ENCODE results near the gene CTU2. TPM values are rescaled to one million over a fixed set of nuclear protein-coding genes. Genes with fewer than 3 reads are reported as not detected.

Gene CTU2
- total RNA-seq, 1 experiment from 2014 or later = 52.4 TPM

DNA sequence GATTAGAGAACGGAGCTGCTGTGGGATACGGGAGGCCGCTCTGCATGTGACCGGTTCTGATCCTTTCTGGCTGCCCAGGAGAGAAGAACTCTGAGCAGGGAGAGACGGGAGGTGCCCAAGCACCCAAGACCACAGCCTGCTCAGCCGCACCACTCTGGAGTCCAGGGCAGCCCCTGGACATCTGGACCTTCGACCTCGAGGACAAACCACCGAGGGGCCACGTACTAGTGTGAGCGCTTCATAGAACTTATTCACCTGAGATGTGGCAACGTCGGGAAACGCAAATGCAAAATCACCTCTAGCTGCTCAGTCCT lies 6.0 kb upstream of the CTU2 start:
- no peak for DNase-seq (ENCODE audit: low spot score)
- no peaks in the 10 kb centered on the region for H3K9me3 Mint-ChIP-seq
- no peak for ATAC-seq
- ChIA-PET CTCF (interaction anchor here (1.1 to 1.9 kb wide), 2 partner anchors 28 to 37 kb away, joined by 4 to 10 read pairs; no protein-coding TSS in a partner anchor), POLR2A (no interaction called here)
- TF ChIP-seq, protein P1, sequence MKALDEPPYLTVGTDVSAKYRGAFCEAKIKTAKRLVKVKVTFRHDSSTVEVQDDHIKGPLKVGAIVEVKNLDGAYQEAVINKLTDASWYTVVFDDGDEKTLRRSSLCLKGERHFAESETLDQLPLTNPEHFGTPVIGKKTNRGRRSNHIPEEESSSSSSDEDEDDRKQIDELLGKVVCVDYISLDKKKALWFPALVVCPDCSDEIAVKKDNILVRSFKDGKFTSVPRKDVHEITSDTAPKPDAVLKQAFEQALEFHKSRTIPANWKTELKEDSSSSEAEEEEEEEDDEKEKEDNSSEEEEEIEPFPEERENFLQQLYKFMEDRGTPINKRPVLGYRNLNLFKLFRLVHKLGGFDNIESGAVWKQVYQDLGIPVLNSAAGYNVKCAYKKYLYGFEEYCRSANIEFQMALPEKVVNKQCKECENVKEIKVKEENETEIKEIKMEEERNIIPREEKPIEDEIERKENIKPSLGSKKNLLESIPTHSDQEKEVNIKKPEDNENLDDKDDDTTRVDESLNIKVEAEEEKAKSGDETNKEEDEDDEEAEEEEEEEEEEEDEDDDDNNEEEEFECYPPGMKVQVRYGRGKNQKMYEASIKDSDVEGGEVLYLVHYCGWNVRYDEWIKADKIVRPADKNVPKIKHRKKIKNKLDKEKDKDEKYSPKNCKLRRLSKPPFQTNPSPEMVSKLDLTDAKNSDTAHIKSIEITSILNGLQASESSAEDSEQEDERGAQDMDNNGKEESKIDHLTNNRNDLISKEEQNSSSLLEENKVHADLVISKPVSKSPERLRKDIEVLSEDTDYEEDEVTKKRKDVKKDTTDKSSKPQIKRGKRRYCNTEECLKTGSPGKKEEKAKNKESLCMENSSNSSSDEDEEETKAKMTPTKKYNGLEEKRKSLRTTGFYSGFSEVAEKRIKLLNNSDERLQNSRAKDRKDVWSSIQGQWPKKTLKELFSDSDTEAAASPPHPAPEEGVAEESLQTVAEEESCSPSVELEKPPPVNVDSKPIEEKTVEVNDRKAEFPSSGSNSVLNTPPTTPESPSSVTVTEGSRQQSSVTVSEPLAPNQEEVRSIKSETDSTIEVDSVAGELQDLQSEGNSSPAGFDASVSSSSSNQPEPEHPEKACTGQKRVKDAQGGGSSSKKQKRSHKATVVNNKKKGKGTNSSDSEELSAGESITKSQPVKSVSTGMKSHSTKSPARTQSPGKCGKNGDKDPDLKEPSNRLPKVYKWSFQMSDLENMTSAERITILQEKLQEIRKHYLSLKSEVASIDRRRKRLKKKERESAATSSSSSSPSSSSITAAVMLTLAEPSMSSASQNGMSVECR (CRISPR knock-in tag; IDR thresholded peaks at IDR 0.05; ENCODE audit: borderline replicate concordance) = no peak
- TF ChIP-seq SOX15 (CRISPR knock-in tag; IDR thresholded peaks at IDR 0.05) = no peak
- TF ChIP-seq, protein P2, sequence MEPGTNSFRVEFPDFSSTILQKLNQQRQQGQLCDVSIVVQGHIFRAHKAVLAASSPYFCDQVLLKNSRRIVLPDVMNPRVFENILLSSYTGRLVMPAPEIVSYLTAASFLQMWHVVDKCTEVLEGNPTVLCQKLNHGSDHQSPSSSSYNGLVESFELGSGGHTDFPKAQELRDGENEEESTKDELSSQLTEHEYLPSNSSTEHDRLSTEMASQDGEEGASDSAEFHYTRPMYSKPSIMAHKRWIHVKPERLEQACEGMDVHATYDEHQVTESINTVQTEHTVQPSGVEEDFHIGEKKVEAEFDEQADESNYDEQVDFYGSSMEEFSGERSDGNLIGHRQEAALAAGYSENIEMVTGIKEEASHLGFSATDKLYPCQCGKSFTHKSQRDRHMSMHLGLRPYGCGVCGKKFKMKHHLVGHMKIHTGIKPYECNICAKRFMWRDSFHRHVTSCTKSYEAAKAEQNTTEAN (CRISPR knock-in tag; IDR thresholded peaks at IDR 0.05) = no peak
- TF ChIP-seq, protein P3, sequence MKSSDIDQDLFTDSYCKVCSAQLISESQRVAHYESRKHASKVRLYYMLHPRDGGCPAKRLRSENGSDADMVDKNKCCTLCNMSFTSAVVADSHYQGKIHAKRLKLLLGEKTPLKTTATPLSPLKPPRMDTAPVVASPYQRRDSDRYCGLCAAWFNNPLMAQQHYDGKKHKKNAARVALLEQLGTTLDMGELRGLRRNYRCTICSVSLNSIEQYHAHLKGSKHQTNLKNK (CRISPR knock-in tag; IDR thresholded peaks at IDR 0.05) = no peak
- no peak for TF ChIP-seq CREM (CRISPR knock-in tag; IDR thresholded peaks at IDR 0.05)
- TF ChIP-seq TP53 (CRISPR knock-in tag; IDR thresholded peaks at IDR 0.05) = no peak
- no peak for TF ChIP-seq TEAD1 (CRISPR knock-in tag; IDR thresholded peaks at IDR 0.05)
- no peak for TF ChIP-seq ZNF232 (CRISPR knock-in tag; IDR thresholded peaks at IDR 0.05)
- TF ChIP-seq, protein P4, sequence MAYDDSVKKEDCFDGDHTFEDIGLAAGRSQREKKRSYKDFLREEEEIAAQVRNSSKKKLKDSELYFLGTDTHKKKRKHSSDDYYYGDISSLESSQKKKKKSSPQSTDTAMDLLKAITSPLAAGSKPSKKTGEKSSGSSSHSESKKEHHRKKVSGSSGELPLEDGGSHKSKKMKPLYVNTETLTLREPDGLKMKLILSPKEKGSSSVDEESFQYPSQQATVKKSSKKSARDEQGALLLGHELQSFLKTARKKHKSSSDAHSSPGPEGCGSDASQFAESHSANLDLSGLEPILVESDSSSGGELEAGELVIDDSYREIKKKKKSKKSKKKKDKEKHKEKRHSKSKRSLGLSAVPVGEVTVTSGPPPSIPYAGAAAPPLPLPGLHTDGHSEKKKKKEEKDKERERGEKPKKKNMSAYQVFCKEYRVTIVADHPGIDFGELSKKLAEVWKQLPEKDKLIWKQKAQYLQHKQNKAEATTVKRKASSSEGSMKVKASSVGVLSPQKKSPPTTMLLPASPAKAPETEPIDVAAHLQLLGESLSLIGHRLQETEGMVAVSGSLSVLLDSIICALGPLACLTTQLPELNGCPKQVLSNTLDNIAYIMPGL (CRISPR knock-in tag; IDR thresholded peaks at IDR 0.05) = no peak
- TF ChIP-seq, protein P5, sequence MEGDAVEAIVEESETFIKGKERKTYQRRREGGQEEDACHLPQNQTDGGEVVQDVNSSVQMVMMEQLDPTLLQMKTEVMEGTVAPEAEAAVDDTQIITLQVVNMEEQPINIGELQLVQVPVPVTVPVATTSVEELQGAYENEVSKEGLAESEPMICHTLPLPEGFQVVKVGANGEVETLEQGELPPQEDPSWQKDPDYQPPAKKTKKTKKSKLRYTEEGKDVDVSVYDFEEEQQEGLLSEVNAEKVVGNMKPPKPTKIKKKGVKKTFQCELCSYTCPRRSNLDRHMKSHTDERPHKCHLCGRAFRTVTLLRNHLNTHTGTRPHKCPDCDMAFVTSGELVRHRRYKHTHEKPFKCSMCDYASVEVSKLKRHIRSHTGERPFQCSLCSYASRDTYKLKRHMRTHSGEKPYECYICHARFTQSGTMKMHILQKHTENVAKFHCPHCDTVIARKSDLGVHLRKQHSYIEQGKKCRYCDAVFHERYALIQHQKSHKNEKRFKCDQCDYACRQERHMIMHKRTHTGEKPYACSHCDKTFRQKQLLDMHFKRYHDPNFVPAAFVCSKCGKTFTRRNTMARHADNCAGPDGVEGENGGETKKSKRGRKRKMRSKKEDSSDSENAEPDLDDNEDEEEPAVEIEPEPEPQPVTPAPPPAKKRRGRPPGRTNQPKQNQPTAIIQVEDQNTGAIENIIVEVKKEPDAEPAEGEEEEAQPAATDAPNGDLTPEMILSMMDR (IDR thresholded peaks at IDR 0.05) = no peak
- no peak for TF ChIP-seq NR2C2 (CRISPR knock-in tag; IDR thresholded peaks at IDR 0.05)
- H3K4me1 Mint-ChIP-seq = peaks cover 8% of the 10 kb centered on the region
- peaks cover 3% of the 10 kb centered on the region; the same call in 1 of the 2 replicates for H3K36me3 Mint-ChIP-seq
- H3K4me3 Mint-ChIP-seq = no peak overlapping the region
- no peaks in the 10 kb centered on the region for H3K27me3 Mint-ChIP-seq (ENCODE audit: low read depth)
- no peak overlapping the region for H3K27ac Mint-ChIP-seq

DNA sequence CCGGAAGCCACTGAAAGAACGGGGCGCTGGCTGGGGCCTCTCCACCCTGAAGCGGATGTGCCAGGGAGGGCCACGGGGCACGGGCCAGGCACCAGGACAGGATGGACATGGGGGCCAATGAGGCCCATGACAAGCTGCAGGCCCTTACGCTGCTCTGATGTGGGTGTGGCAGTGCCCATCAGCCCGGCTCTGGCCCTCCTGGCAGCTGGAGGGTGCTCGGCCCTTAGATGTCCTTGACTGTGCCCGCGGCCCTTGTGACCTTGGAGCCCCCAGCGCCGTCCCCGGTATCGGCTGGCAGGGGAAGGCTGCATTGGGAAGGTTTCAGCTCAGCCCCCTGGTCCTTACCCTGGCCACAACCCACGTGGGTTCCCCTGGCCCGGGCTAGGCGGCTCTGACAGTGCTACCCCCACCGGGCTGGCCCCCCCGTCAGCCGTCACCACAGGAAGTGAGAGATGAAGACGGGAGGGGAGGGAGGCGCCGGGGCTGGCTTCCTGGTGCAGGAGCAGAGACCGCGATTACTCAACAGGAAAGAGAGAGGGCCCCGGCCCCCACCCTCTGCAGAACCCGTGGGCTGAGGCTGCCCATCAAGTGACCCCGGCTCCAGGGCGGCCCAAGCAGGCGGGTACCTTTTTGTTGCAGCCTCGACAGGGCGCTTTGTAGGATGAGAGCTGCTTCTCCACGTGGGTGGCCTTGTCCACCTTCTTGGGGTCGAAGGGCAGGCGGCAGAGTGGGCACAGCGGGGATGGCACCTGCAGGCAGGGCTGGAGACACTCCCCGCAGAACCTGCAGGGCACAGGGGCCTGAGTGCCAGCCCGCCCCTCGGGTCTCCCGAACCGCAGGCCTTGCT lies 5.4 kb upstream of the CTU2 start:
- CTCF ChIA-PET = interaction anchor here (1.1 to 1.9 kb wide), 2 partner anchors 28 to 37 kb away, joined by 4 to 10 read pairs; no protein-coding TSS in a partner anchor
- H3K4me3 Mint-ChIP-seq = no peak overlapping the region
- DNase-seq (ENCODE audit: low spot score) (no peak), ATAC-seq (no peak)
- POLR2A ChIA-PET = no interaction called here
- no peaks in the 10 kb centered on the region for H3K27me3 Mint-ChIP-seq (ENCODE audit: low read depth)
- peaks cover 10% of the 10 kb centered on the region for H3K4me1 Mint-ChIP-seq
- no peaks in the 10 kb centered on the region for H3K9me3 Mint-ChIP-seq
- TF ChIP-seq GTF2I (CRISPR knock-in tag; conservative IDR thresholded peaks at IDR 0.05) = no peak
- TF ChIP-seq GABPB1 (CRISPR knock-in tag; IDR thresholded peaks at IDR 0.05) = peak; percentile 54
- no peak overlapping the region for H3K27ac Mint-ChIP-seq
- peaks cover 3% of the 10 kb centered on the region; the same call in 1 of the 2 replicates for H3K36me3 Mint-ChIP-seq
